Esophagus muscularis mucosa (tissue), 4 donors: Measurements from ENCODE around the gene TMEM225B. TPM values are rescaled to one million over a fixed set of nuclear protein-coding genes. Genes with fewer than 3 reads are reported as not detected.
A peak's percentile ranks its signal among the peaks of the same experiment; 100 is the strongest.
"Not testable (repeated sequence)": the region's sequence is repeated elsewhere in the genome, so short reads cannot be mapped to it uniquely, and the experiment has no call there.

Experiments used
- DNase-seq: peaks from one replicate; pipeline ENCODE4 v3.0.0-alpha.2; 2017; ENCODE audit errors: extremely low spot score
- H3K27ac ChIP-seq, 4 donors: fragments of 200-600 bp; sonication (generic); replicated peaks in 1 of 4; 1 replicate in 3 of 4; 2 replicates in 1 of 4; pipeline ENCODE4 v1.5.1; 2016 to 2019; ENCODE audit warnings: mild to moderate bottlenecking in 1 of 4
- H3K27me3 ChIP-seq, 4 donors: fragments of 200-600 bp; sonication (generic); one replicate each; pipeline versions ENCODE4 v1.5.1 to v1.6.0; 2016 to 2019
- H3K36me3 ChIP-seq, 4 donors: fragments of 200-600 bp; sonication (generic); one replicate each; pipeline ENCODE4 v1.5.1; 2016 to 2019
- H3K4me1 ChIP-seq, 4 donors: fragments of 200-600 bp; sonication (generic); one replicate each; pipeline ENCODE4 v1.5.1; 2016 to 2019
- H3K4me3 ChIP-seq, 4 donors: fragments of 200-600 bp; sonication (generic); 1 replicate in 2 of 4; 2 replicates in 2 of 4; pipeline ENCODE4 v1.5.1; 2016 to 2019; ENCODE audit warnings: mild to moderate bottlenecking in 4 of 4, moderate library complexity in 1 of 4
- H3K9me3 ChIP-seq, 4 donors: fragments of 200-600 bp; sonication (generic); 1 replicate in 3 of 4; 2 replicates in 1 of 4; pipeline ENCODE4 v1.5.1; 2016 to 2019
- EP300 ChIP-seq: sonication (generic); formaldehyde crosslinking; IDR thresholded peaks from one replicate; pipeline ENCODE4 v1.6.1; 2017; ENCODE audit warnings: antibody characterized with exemption
- POLR2A ChIP-seq: fragments of 450-650 bp; IDR thresholded peaks from one replicate; pipeline ENCODE4 v1.6.1; 2017; ENCODE audit warnings: antibody characterized with exemption, moderate library complexity, mild to moderate bottlenecking, low read depth
- POLR2AphosphoS5 ChIP-seq, 2 donors: sonication (generic); formaldehyde crosslinking; IDR thresholded peaks; one replicate each; pipeline ENCODE4 v1.6.1; 2017; ENCODE audit warnings: antibody characterized with exemption in 2 of 2
- WGBS: methylation state at CpG from one replicate; pipeline ENCODE4 v1.1.5; 2018; 5-methylcytosine and 5-hydroxymethylcytosine counted together
- intact Hi-C: fragments of 100-400 bp; cut with DNase I; formaldehyde crosslinking; loops from one replicate; pipeline ENCODE4 v1.15.1; 2023
- total RNA-seq, 4 donors: library from RNA; depleted of rRNA; stranded (reverse); fragments of >200 nt; gene quantifications; one replicate each; pipeline versions ENCODE4 v1.1.0 to v1.2.1, GENCODE V29; 2016
- TF ChIP-seq, protein P1 (sequence below), 3 experiments: fragments of 200-600 bp in 2 of 3; fragments of 450-650 bp in 1 of 3; sonication (generic) in 2 of 3; IDR thresholded peaks; one replicate each; pipeline ENCODE4 v1.5.1; 2017 to 2019; ENCODE audit warnings: antibody characterized with exemption in 3 of 3, mild to moderate bottlenecking in 2 of 3, moderate library complexity in 1 of 3

Gene TMEM225B
- total RNA-seq, 4 donors from 2014 or later, result 0.32 to 0.57 TPM; not detected in 2

- no peaks in the 10 kb centered on the region for H3K9me3 ChIP-seq
- TF ChIP-seq POLR2AphosphoS5 (IDR thresholded peaks at IDR 0.05), result peak in 1 of 2 donors; percentile 72
- no peak for TF ChIP-seq POLR2A
- TF ChIP-seq, protein P1, sequence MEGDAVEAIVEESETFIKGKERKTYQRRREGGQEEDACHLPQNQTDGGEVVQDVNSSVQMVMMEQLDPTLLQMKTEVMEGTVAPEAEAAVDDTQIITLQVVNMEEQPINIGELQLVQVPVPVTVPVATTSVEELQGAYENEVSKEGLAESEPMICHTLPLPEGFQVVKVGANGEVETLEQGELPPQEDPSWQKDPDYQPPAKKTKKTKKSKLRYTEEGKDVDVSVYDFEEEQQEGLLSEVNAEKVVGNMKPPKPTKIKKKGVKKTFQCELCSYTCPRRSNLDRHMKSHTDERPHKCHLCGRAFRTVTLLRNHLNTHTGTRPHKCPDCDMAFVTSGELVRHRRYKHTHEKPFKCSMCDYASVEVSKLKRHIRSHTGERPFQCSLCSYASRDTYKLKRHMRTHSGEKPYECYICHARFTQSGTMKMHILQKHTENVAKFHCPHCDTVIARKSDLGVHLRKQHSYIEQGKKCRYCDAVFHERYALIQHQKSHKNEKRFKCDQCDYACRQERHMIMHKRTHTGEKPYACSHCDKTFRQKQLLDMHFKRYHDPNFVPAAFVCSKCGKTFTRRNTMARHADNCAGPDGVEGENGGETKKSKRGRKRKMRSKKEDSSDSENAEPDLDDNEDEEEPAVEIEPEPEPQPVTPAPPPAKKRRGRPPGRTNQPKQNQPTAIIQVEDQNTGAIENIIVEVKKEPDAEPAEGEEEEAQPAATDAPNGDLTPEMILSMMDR (IDR thresholded peaks at IDR 0.05), result no peak
- intact Hi-C loops, result no loop called here
- H3K4me1 ChIP-seq, result peaks cover 25 to 47% (median 42%) of the 10 kb centered on the region in 4 donors
- 27% methylated on average over 2 of the region's 2 CpGs for WGBS
- DNase-seq, result no peak
- H3K27ac ChIP-seq, result peak overlapping the region; percentile 37 to 70 (median 52)
- peaks cover 53 to 74% (median 63%) of the 10 kb centered on the region in 4 donors for H3K36me3 ChIP-seq
- H3K4me3 ChIP-seq, result no peak overlapping the region
- H3K27me3 ChIP-seq, result no peaks in the 10 kb centered on the region
These were observed 35.2 kb upstream of the TMEM225B start for GRCh38 chr7:99562832-99563231.

DNA sequence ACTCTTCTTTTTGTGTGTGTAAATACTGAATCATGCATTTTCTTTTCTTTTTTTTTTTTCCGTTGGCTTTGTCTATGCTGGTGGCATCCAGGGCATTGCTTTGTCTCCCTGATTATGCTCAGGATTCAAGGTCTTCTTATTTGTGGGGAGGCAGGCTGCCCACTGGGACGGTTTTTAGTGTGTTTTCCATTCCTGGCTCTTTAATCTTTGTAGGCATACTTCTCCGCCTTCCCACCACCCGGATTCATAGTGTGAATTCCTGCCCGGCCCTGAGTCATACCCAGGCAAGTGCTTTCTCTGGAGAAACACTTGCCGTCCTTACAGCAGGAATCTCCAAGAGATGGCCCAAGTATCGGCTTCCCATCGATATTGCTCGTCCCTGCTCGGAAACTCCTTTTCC lies 34.4 kb upstream of the TMEM225B start:
- Histone ChIP-seq H3K27ac (peak overlapping the region in 3 of 4 donors; percentile 37 to 59 (median 54)), H3K4me3 (no peak overlapping the region), H3K27me3 (no peaks in the 10 kb centered on the region), H3K4me1 (peaks cover 25 to 47% (median 41%) of the 10 kb centered on the region in 4 donors), H3K9me3 (no peaks in the 10 kb centered on the region), H3K36me3 (peaks cover 53 to 80% (median 66%) of the 10 kb centered on the region in 4 donors)
- DNase-seq, result no peak
- intact Hi-C loops, result no loop called here
- WGBS, result 84% methylated on average over 10 of the region's 10 CpGs
- TF ChIP-seq POLR2A, result no peak
- no peak for TF ChIP-seq POLR2AphosphoS5 (IDR thresholded peaks at IDR 0.05)
- TF ChIP-seq EP300, result no peak
- TF ChIP-seq, protein P1 (IDR thresholded peaks at IDR 0.05), result no peak

- H3K4me3 ChIP-seq, H3K9me3 ChIP-seq, H3K4me1 ChIP-seq, DNase-seq, H3K27me3 ChIP-seq, H3K27ac ChIP-seq, intact Hi-C loops: not testable (repeated sequence)
- H3K36me3 ChIP-seq, result peaks cover 42 to 93% (median 70%) of the 10 kb centered on the region in 4 donors
- 95% methylated on average over 7 of the region's 7 CpGs for WGBS
These were observed 29.3 kb upstream of the TMEM225B start for GRCh38 chr7:99568770-99569169.

GRCh38 chr7:99571768-99572167 lies 26.3 kb upstream of the TMEM225B start:
- H3K27ac ChIP-seq, result no peak overlapping the region
- intact Hi-C loops, result no loop called here
- no peak overlapping the region for H3K4me3 ChIP-seq
- no peaks in the 10 kb centered on the region for H3K27me3 ChIP-seq
- DNase-seq, result no peak
- TF ChIP-seq POLR2AphosphoS5 (IDR thresholded peaks at IDR 0.05), result no peak
- TF ChIP-seq, protein P1 (IDR thresholded peaks at IDR 0.05), result no peak
- WGBS, result 93% methylated on average over 3 of the region's 3 CpGs
- H3K36me3 ChIP-seq, result peaks cover 21 to 77% (median 43%) of the 10 kb centered on the region in 4 donors
- no peaks in the 10 kb centered on the region for H3K9me3 ChIP-seq
- no peaks in the 10 kb centered on the region for H3K4me1 ChIP-seq

- H3K4me1 ChIP-seq, result no peaks in the 10 kb centered on the region
- 73% methylated on average over 1 of the region's 1 CpG for WGBS
- TF ChIP-seq, protein P1 (IDR thresholded peaks at IDR 0.05), result no peak
- TF ChIP-seq POLR2AphosphoS5 (IDR thresholded peaks at IDR 0.05) (no peak), POLR2A (no peak), EP300 (no peak)
- H3K36me3 ChIP-seq, result peaks cover 21 to 66% (median 42%) of the 10 kb centered on the region in 4 donors
- no peaks in the 10 kb centered on the region for H3K27me3 ChIP-seq
- intact Hi-C loops, result no loop called here
- no peak overlapping the region for H3K4me3 ChIP-seq
- H3K27ac ChIP-seq, result no peak overlapping the region
- DNase-seq, result no peak
- no peaks in the 10 kb centered on the region for H3K9me3 ChIP-seq
These were observed 24.8 kb upstream of the TMEM225B start for GRCh38 chr7:99573257-99573656.
